GM12878 (cell line): Measurements from ENCODE around the gene ADGRL2. TPM values are rescaled to one million over a fixed set of nuclear protein-coding genes. Genes with fewer than 3 reads are reported as not detected.

Source experiments
- ATAC-seq: fragments of 200-7000 bp; cut with Tn5 transposase; 3 replicates; pipeline ENCODE4 v1.9.1; 2020; ENCODE audit warnings: mild to moderate bottlenecking, moderate library complexity
- BruUV-seq: library from RNA; stranded (reverse); fragments of 400-500 nt; replicated peaks from 2 replicates; lab custom pipeline; 2021; lab: Mats Ljungman, UMichigan
- CTCF ChIA-PET: fragments of 300-600 bp; sonication (Branson Sonifier 250); formaldehyde crosslinking; extraction: SDS; loops from one replicate; lab custom pipeline; 2021; ENCODE audit warnings: inconsistent platforms; lab: Yijun Ruan, JAX
- POLR2A ChIA-PET: fragments of 350-600 bp; formaldehyde crosslinking; extraction: SDS; loops from one replicate; lab custom pipeline; 2021; ENCODE audit warnings: inconsistent platforms; lab: Charles Lee
- RAD21 ChIA-PET: fragments of 300-600 bp; sonication (Branson Sonifier 250); formaldehyde crosslinking; loops from one replicate; lab custom pipeline; 2023; ENCODE audit warnings: antibody characterized with exemption; ENCODE audit not compliant: unreplicated experiment; lab: Charles Lee
- SMC1A ChIA-PET: fragments of 300-600 bp; sonication (Branson Sonifier 250); formaldehyde crosslinking; loops from one replicate; lab custom pipeline; 2023; ENCODE audit not compliant: unreplicated experiment, uncharacterized antibody; lab: Charles Lee
- DNase-seq: peaks from one replicate; pipeline ENCODE4 v3.0.0-alpha.2; 2011; ENCODE audit warnings: low read depth, low spot score
- FAIRE-seq: peaks from 3 replicates; lab custom pipeline; 2011; peaks lifted over from hg19 to GRCh38; lab: Jason Lieb, UNC
- H2AFZ ChIP-seq: 2 replicates; pipeline ENCODE4 v1.6.0; 2011; ENCODE audit warnings: low read depth, low read length, control low read depth; ENCODE audit not compliant: control insufficient read depth
- H3K27ac ChIP-seq: 2 replicates; pipeline ENCODE4 v1.5.1; 2011; ENCODE audit warnings: control low read depth; ENCODE audit not compliant: control insufficient read depth, insufficient read depth
- H3K27me3 ChIP-seq, 2 experiments: replicated peaks in 1 of 2; 2 replicates each; pipeline versions ENCODE4 v1.6.0 to v1.6.1; 2011; ENCODE audit warnings: low read length in 1 of 2; ENCODE audit not compliant: control insufficient read depth in 2 of 2, insufficient read depth in 2 of 2
- H3K36me3 ChIP-seq, 2 experiments: 2 replicates each; pipeline ENCODE4 v1.5.1; 2011; ENCODE audit warnings: low read length in 1 of 2; ENCODE audit not compliant: control insufficient read depth in 2 of 2, insufficient read depth in 2 of 2
- H3K4me1 ChIP-seq: 2 replicates; pipeline ENCODE4 v1.6.1; 2011; ENCODE audit warnings: mild to moderate bottlenecking, low read length, moderate library complexity, mixed read lengths; ENCODE audit not compliant: control insufficient read depth, insufficient read depth
- H3K4me2 ChIP-seq: 2 replicates; pipeline ENCODE4 v1.6.0; 2011; ENCODE audit warnings: control low read depth; ENCODE audit not compliant: control insufficient read depth, insufficient read depth
- H3K4me3 ChIP-seq: fragments of 200-600 bp; sonication (generic); 2 replicates; pipeline ENCODE4 v1.5.1; 2016
- H3K79me2 ChIP-seq: 2 replicates; pipeline ENCODE4 v1.6.0; 2011; ENCODE audit warnings: low read length; ENCODE audit not compliant: control insufficient read depth, insufficient read depth
- H3K9ac ChIP-seq: 2 replicates; pipeline ENCODE4 v1.8.0; 2011; ENCODE audit warnings: low read length, control low read depth, mixed read lengths; ENCODE audit not compliant: control insufficient read depth, insufficient read depth
- H3K9me3 ChIP-seq: replicated peaks from 3 replicates; pipeline ENCODE4 v1.5.1; 2011; ENCODE audit warnings: mild to moderate bottlenecking, low read length; ENCODE audit not compliant: control insufficient read depth, insufficient read depth
- H4K20me1 ChIP-seq: 2 replicates; pipeline ENCODE4 v1.6.0; 2011; ENCODE audit not compliant: control insufficient read depth, insufficient read depth
- DPF2 ChIP-seq: fragments of 450-650 bp; IDR thresholded peaks from 2 replicates; pipeline ENCODE4 v1.6.1; 2017; ENCODE audit warnings: mild to moderate bottlenecking
- HDGF ChIP-seq: fragments of 450-650 bp; IDR thresholded peaks from 2 replicates; pipeline ENCODE4 v1.6.1; 2016; ENCODE audit warnings: antibody characterized with exemption
- PML ChIP-seq: IDR thresholded peaks from 2 replicates; pipeline ENCODE4 v1.6.1; 2012; ENCODE audit warnings: low read length, inconsistent platforms
- RELA ChIP-seq: fragments of 450-650 bp; IDR thresholded peaks from 2 replicates; pipeline ENCODE4 v1.8.0; 2014; ENCODE audit warnings: borderline replicate concordance; ENCODE audit not compliant: partially characterized antibody
- SREBF2 ChIP-seq: IDR thresholded peaks from 2 replicates; pipeline ENCODE4 v1.6.1; 2012; ENCODE audit warnings: mild to moderate bottlenecking, low read length
- ZBTB40 ChIP-seq: fragments of 450-650 bp; IDR thresholded peaks from 2 replicates; pipeline ENCODE4 v1.6.1; 2016; ENCODE audit warnings: mild to moderate bottlenecking, moderate library complexity, borderline replicate concordance
- ZNF592 ChIP-seq: fragments of 450-650 bp; IDR thresholded peaks from 2 replicates; pipeline ENCODE4 v1.6.1; 2017; ENCODE audit warnings: mild to moderate bottlenecking, moderate library complexity
- WGBS: methylation state at CpG from one replicate; pipeline ENCODE4 v1.1.6; 2016; ENCODE audit warnings: low lambda C conversion rate; ENCODE audit not compliant: insufficient replicate concordance, insufficient coverage; ENCODE audit errors: missing lambda C conversion rate; 5-methylcytosine and 5-hydroxymethylcytosine counted together
- in situ Hi-C: fragments of 300-500 bp; cut with MboI; formaldehyde crosslinking; loops from 9 replicates; pipeline ENCODE4 v1.14.3; 2018; ENCODE audit warnings: mixed read lengths
- intact Hi-C: fragments of 100-400 bp; cut with micrococcal nuclease; formaldehyde crosslinking; loops from one replicate; pipeline ENCODE4 v1.14.2; 2022; ENCODE audit not compliant: unreplicated experiment
- polyA plus RNA-seq, 11 experiments: library from polyadenylated mRNA; depleted of rRNA in 4 of 11; unstranded in 6 of 11; stranded (reverse) in 5 of 11; fragments of >200 nt; fragmentation: Nextera tagmentation in 4 of 11; fragmentation: Illumina TruSeq in 1 of 11; extraction: Ambion mirVana in 4 of 11; extraction: Trizol in 1 of 11; gene quantifications; 1 replicate in 1 of 11; 2 replicates in 10 of 11; pipeline versions ENCODE4 v1.2.1 to v1.2.3, GENCODE V29; 2011 to 2016; ENCODE audit warnings: inconsistent platforms in 2 of 11, missing spikeins in 2 of 11, low read depth in 1 of 11
- total RNA-seq, 4 experiments: library from RNA; depleted of rRNA in 3 of 4; stranded (reverse); fragments of >200 nt in 3 of 4; fragmentation: Illumina TruSeq in 1 of 4; extraction: Trizol in 1 of 4; gene quantifications; 2 replicates each; pipeline versions ENCODE4 v1.2.1 to v1.2.3, GENCODE V29; 2013 to 2021

Gene ADGRL2
- total and polyA plus RNA-seq, 10 of the 15 experiments (the other 5 are each of a cell fraction or from before 2014, with no cell fraction given) = 0.03 to 13.6 (median 0.21) TPM

GRCh38 chr1:81920245-81920740, 119.6 kb downstream of the ADGRL2 start:
- Histone ChIP-seq H3K9ac (no peak overlapping the region), H2AFZ (no peak overlapping the region), H3K9me3 (no peaks in the 10 kb centered on the region), H3K79me2 (no peaks in the 10 kb centered on the region), H3K36me3 (no peaks in the 10 kb centered on the region), H3K4me3 (no peak overlapping the region), H3K4me2 (no peak overlapping the region), H3K27me3 (no peaks in the 10 kb centered on the region; a peak in 1 of 4 replicates), H3K27ac (no peak overlapping the region), H4K20me1 (no peaks in the 10 kb centered on the region), H3K4me1 (no peaks in the 10 kb centered on the region)
- DNase-seq (no peak), FAIRE-seq (no peak), ATAC-seq (0 out of 3 replicates have a peak, but pooled peaks have one; percentile 24)
- ChIA-PET SMC1A (interaction anchor here (1.3 to 1.8 kb wide), 2 partner anchors 13 to 32 kb away, joined by 4 read pairs; no protein-coding TSS in a partner anchor), RAD21 (no interaction called here), CTCF (no interaction called here), POLR2A (no interaction called here)
- 22% methylated on average over 6 of the region's 6 CpGs for WGBS
- intact Hi-C loops = no loop called here
- no TSS peak for BruUV-seq
- in situ Hi-C loops = no loop called here
- TF ChIP-seq HDGF = no peak
- no peak for TF ChIP-seq ZNF592

GRCh38 chr1:81920886-81921285, 120.2 kb downstream of the ADGRL2 start:
- H3K9ac ChIP-seq = no peak overlapping the region
- no peak for ATAC-seq
- no peak overlapping the region for H2AFZ ChIP-seq
- RAD21 ChIA-PET = no interaction called here
- intact Hi-C loops = no loop called here
- no peaks in the 10 kb centered on the region for H4K20me1 ChIP-seq
- no peaks in the 10 kb centered on the region; a peak in 1 of 4 replicates for H3K27me3 ChIP-seq
- no peaks in the 10 kb centered on the region for H3K4me1 ChIP-seq
- no peak overlapping the region for H3K27ac ChIP-seq
- no peaks in the 10 kb centered on the region for H3K36me3 ChIP-seq
- no peaks in the 10 kb centered on the region for H3K79me2 ChIP-seq
- CTCF ChIA-PET = no interaction called here
- no peak for DNase-seq
- no peak overlapping the region for H3K4me3 ChIP-seq
- H3K4me2 ChIP-seq = no peak overlapping the region
- FAIRE-seq = no peak
- POLR2A ChIA-PET = no interaction called here
- WGBS = 0% methylated on average over 2 of the region's 2 CpGs
- SMC1A ChIA-PET = interaction anchor here (1.3 to 1.8 kb wide), 2 partner anchors 13 to 33 kb away, joined by 4 read pairs; no protein-coding TSS in a partner anchor
- in situ Hi-C loops = no loop called here
- no TSS peak for BruUV-seq
- no peaks in the 10 kb centered on the region for H3K9me3 ChIP-seq
- TF ChIP-seq SREBF2 = no peak
- TF ChIP-seq RELA = no peak
- TF ChIP-seq PML = no peak
- no peak for TF ChIP-seq ZBTB40
- TF ChIP-seq DPF2 = no peak
